PC-3 (cell line): ENCODE data around the gene XAGE1A. TPM values are rescaled to one million over a fixed set of nuclear protein-coding genes. Genes with fewer than 3 reads are reported as not detected.
A peak's percentile ranks its signal among the peaks of the same experiment; 100 is the strongest.
"Not testable (repeated sequence)": the region's sequence is repeated elsewhere in the genome, so short reads cannot be mapped to it uniquely, and the experiment has no call there.

ENCODE experiments used
- ATAC-seq: fragments of 200-7000 bp; cut with Tn5 transposase; 2 replicates; pipeline ENCODE4 v1.9.1; 2020; ENCODE audit warnings: mild to moderate bottlenecking, moderate library complexity
- Bru-seq: library from RNA; stranded (reverse); fragments of 400-500 nt; gene quantifications from one replicate; lab custom pipeline; 2021; lab: Mats Ljungman, UMichigan
- BruChase-seq, 2 experiments: library from RNA; stranded (reverse); fragments of 400-500 nt; gene quantifications; one replicate each; lab custom pipeline; 2021; lab: Mats Ljungman, UMichigan
- BruUV-seq: library from RNA; stranded (reverse); fragments of 400-500 nt; replicated peaks from 2 replicates; lab custom pipeline; 2021; lab: Mats Ljungman, UMichigan
- CTCF ChIA-PET: fragments of 300-600 bp; sonication (Branson Sonifier 250); formaldehyde crosslinking; loops from one replicate; lab custom pipeline; 2022; ENCODE audit warnings: antibody characterized with exemption; lab: Charles Lee
- POLR2A ChIA-PET: fragments of 300-600 bp; sonication (Branson Sonifier 250); formaldehyde crosslinking; loops from one replicate; lab custom pipeline; 2022; ENCODE audit warnings: antibody characterized with exemption; ENCODE audit not compliant: unreplicated experiment; lab: Charles Lee
- DNase-seq: peaks from one replicate; pipeline ENCODE4 v3.0.0-alpha.2; 2015
- H2AFZ ChIP-seq: fragments of 300-600 bp; sonication (generic); 2 replicates; pipeline ENCODE4 v1.6.0; 2016; ENCODE audit warnings: antibody characterized with exemption, low read length
- H3F3A ChIP-seq: fragments of 300-600 bp; sonication (generic); one replicate; pipeline ENCODE4 v1.6.0; 2017; ENCODE audit warnings: antibody characterized with exemption, low read length, control low read depth, mild to moderate bottlenecking; ENCODE audit not compliant: unreplicated experiment
- H3K27ac ChIP-seq: fragments of 300-600 bp; sonication (generic); 2 replicates; pipeline ENCODE4 v1.5.1; 2016; ENCODE audit warnings: mild to moderate bottlenecking, low read length
- H3K27me3 ChIP-seq: fragments of 300-600 bp; sonication (generic); 2 replicates; pipeline ENCODE4 v1.6.1; 2016; ENCODE audit warnings: low read length, mixed read lengths
- H3K36me3 ChIP-seq: fragments of 300-600 bp; sonication (generic); 2 replicates; pipeline ENCODE4 v1.6.1; 2016; ENCODE audit warnings: low read depth, mixed run types, low read length, mixed read lengths
- H3K4me1 ChIP-seq: fragments of 300-600 bp; sonication (generic); 2 replicates; pipeline ENCODE4 v1.5.1; 2016; ENCODE audit warnings: low read length; ENCODE audit not compliant: insufficient read depth
- H3K4me2 ChIP-seq: fragments of 300-600 bp; sonication (generic); 2 replicates; pipeline ENCODE4 v1.6.0; 2016; ENCODE audit warnings: low read length
- H3K4me3 ChIP-seq: fragments of 300-600 bp; sonication (generic); 2 replicates; pipeline ENCODE4 v1.5.1; 2016; ENCODE audit warnings: mild to moderate bottlenecking, low read length, mixed read lengths
- H3K79me2 ChIP-seq: fragments of 300-600 bp; sonication (generic); 2 replicates; pipeline ENCODE4 v1.6.1; 2017; ENCODE audit warnings: low read length, mixed read lengths
- H3K9ac ChIP-seq: fragments of 300-600 bp; sonication (generic); 2 replicates; pipeline ENCODE4 v1.6.0; 2016; ENCODE audit warnings: mild to moderate bottlenecking, low read length
- H3K9me2 ChIP-seq: fragments of 300-600 bp; sonication (generic); replicated peaks from 2 replicates; pipeline ENCODE4 v1.6.1; 2016; ENCODE audit warnings: mixed run types, low read length, mixed read lengths
- H3K9me3 ChIP-seq: fragments of 300-600 bp; sonication (generic); 2 replicates; pipeline ENCODE4 v1.6.1; 2016; ENCODE audit warnings: low read length, mixed read lengths
- H4K20me1 ChIP-seq: fragments of 300-600 bp; sonication (generic); 2 replicates; pipeline ENCODE4 v1.6.1; 2016; ENCODE audit warnings: low read length, mixed read lengths
- intact Hi-C: fragments of 100-400 bp; cut with micrococcal nuclease; formaldehyde crosslinking; loops from 2 replicates; pipeline ENCODE4 v1.9.0; 2023
- long read RNA-seq: library from polyadenylated mRNA; unstranded; transcript quantifications from one replicate; pipeline ENCODE4 v2.0.0, GENCODE V29; 2021; ENCODE audit not compliant: unreplicated experiment
- total RNA-seq: library from RNA; depleted of rRNA; stranded (reverse); fragments of >200 nt; gene quantifications from 2 replicates; pipeline ENCODE4 v1.2.3, GENCODE V29; 2014; rRNA removed

The XAGE1A gene, protein sequence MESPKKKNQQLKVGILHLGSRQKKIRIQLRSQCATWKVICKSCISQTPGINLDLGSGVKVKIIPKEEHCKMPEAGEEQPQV
- total RNA-seq (not detected in 2 replicates), Bru-seq, nascent RNA (not detected), BruChase-seq, experiment 1, labeled RNA remaining after a 6-hour chase (not detected), BruChase-seq, experiment 2, labeled RNA remaining after a 2-hour chase (percentile 10 among the genes with signal in this experiment)
- long read RNA-seq = 0 reads

DNA sequence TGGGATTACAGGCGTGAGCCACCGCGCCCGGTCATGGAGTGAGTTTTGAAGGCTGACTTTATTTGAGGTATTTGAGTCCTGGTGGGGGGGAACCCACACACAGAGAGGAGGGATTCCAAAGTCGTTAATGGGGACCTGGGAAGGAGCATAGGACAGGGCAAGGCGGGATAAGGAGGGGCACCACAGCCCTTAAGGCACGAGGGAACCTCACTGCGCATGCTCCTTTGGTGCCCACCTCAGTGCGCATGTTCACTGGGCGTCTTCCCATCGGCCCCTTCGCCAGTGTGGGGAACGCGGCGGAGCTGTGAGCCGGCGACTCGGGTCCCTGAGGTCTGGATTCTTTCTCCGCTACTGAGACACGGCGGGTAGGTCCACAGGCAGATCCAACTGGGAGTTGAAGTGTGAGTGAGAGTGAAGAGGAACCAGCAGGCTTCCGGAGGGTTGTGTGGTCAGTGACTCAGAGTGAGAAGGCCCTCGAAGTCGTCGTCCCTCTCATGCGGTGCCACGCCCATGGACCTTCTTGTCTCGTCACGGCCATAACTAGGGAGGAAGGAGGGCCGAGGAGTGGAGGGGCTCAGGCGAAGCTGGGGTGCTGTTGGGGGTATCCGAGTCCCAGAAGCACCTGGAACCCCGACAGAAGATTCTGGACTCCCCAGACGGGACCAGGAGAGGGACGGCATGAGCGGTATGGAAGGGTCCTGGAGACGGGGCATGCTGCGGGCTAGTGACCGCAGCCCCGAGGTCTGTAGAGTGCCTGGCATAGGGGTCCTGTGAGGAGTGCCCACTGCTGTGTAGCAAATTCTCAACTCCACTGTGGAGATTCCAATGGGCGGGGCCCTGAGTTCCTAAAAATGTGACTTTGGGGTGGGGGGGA, at the start of gene XAGE1A:
TSS of gene XAGE1A (plus strand) at position 264 of the 874 bp plus-strand sequence. CDS start 1,554 bp downstream, outside the sequence.
- POLR2A ChIA-PET, H4K20me1 ChIP-seq, H3K4me2 ChIP-seq, ATAC-seq, intact Hi-C loops, CTCF ChIA-PET, H3K9me3 ChIP-seq, H3K4me1 ChIP-seq, H3K4me3 ChIP-seq, H3K27ac ChIP-seq, BruUV-seq, H3K79me2 ChIP-seq, DNase-seq, H2AFZ ChIP-seq, H3K27me3 ChIP-seq, H3K9ac ChIP-seq, H3K9me2 ChIP-seq, H3F3A ChIP-seq, H3K36me3 ChIP-seq: not testable (repeated sequence)

GRCh38 chrX:52452031-52452430, 43.6 kb upstream of the XAGE1A start:
- H3K4me3 ChIP-seq, H3K36me3 ChIP-seq, intact Hi-C loops, H4K20me1 ChIP-seq, POLR2A ChIA-PET, H3F3A ChIP-seq, H3K27me3 ChIP-seq, H3K4me1 ChIP-seq, CTCF ChIA-PET, DNase-seq, H3K9ac ChIP-seq, H3K9me3 ChIP-seq, ATAC-seq, H3K79me2 ChIP-seq, BruUV-seq, H2AFZ ChIP-seq, H3K27ac ChIP-seq, H3K4me2 ChIP-seq, H3K9me2 ChIP-seq: not testable (repeated sequence)

- H3F3A ChIP-seq, H3K27ac ChIP-seq, H4K20me1 ChIP-seq, H3K36me3 ChIP-seq, H3K9me2 ChIP-seq, H3K4me3 ChIP-seq, CTCF ChIA-PET, BruUV-seq, H3K27me3 ChIP-seq, DNase-seq, POLR2A ChIA-PET, ATAC-seq, H3K79me2 ChIP-seq, H3K9ac ChIP-seq, H3K4me2 ChIP-seq, H3K9me3 ChIP-seq, intact Hi-C loops, H2AFZ ChIP-seq, H3K4me1 ChIP-seq: not testable (repeated sequence)
These were observed 24.3 kb upstream of the XAGE1A start for GRCh38 chrX:52471301-52471700.

- H3K27me3 ChIP-seq, H3F3A ChIP-seq, H3K4me1 ChIP-seq, BruUV-seq, H2AFZ ChIP-seq, H4K20me1 ChIP-seq, H3K4me3 ChIP-seq, H3K9me3 ChIP-seq, H3K4me2 ChIP-seq, DNase-seq, H3K9me2 ChIP-seq, CTCF ChIA-PET, intact Hi-C loops, H3K9ac ChIP-seq, H3K36me3 ChIP-seq, H3K79me2 ChIP-seq, H3K27ac ChIP-seq, ATAC-seq, POLR2A ChIA-PET: not testable (repeated sequence)
These were observed 788 bp downstream of the XAGE1A start for GRCh38 chrX:52496419-52496772.

- CTCF ChIA-PET = not testable (repeated sequence)
These were observed 5.8 kb downstream of the XAGE1A start for GRCh38 chrX:52501362-52501761.

More at GRCh38 chrX:52501362-52501761, 5.8 kb downstream of the XAGE1A start:
- H3K9ac ChIP-seq, DNase-seq, POLR2A ChIA-PET, H3K4me1 ChIP-seq, H3K36me3 ChIP-seq, H3K4me3 ChIP-seq, H3K27ac ChIP-seq, intact Hi-C loops, H4K20me1 ChIP-seq, H3K9me3 ChIP-seq, H3K9me2 ChIP-seq, H2AFZ ChIP-seq, H3F3A ChIP-seq, H3K4me2 ChIP-seq, ATAC-seq, H3K79me2 ChIP-seq, BruUV-seq: not testable (repeated sequence)
- H3K27me3 ChIP-seq = peaks cover 19% of the 10 kb centered on the region
